Measurements from ENCODE around the gene ALDH3B2.

ALDH3B2 gene

DNA sequence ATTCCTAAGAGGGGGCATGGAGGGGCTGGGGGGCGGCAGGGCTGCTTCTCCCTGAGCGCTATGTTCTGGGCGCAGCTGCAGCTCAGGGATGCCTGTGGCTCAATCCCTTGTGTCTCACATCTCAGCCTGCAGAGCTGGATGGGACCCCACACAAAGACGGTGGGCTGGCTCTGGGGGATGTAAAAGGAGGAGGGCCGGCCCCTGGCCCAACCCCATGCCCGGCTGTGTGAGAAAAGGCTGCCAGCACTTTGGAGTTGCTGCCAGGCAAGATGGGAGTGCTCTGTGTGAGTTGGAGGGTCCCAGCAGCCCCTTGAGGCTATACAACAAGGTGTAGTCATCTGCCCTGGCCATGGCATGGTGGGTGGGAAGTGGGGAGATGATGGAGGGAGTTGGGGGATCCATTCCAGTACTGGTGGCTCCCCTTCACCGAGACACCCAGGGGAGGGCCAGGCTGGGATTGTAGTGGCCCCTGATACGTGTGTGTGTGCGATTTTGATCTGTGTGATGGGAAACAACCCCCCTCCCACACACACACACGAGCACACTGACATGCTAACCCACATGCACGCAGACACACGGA lies 33.6 kb downstream of the ALDH3B2 start:
- no peak overlapping the region for H3K27ac ChIP-seq

DNA sequence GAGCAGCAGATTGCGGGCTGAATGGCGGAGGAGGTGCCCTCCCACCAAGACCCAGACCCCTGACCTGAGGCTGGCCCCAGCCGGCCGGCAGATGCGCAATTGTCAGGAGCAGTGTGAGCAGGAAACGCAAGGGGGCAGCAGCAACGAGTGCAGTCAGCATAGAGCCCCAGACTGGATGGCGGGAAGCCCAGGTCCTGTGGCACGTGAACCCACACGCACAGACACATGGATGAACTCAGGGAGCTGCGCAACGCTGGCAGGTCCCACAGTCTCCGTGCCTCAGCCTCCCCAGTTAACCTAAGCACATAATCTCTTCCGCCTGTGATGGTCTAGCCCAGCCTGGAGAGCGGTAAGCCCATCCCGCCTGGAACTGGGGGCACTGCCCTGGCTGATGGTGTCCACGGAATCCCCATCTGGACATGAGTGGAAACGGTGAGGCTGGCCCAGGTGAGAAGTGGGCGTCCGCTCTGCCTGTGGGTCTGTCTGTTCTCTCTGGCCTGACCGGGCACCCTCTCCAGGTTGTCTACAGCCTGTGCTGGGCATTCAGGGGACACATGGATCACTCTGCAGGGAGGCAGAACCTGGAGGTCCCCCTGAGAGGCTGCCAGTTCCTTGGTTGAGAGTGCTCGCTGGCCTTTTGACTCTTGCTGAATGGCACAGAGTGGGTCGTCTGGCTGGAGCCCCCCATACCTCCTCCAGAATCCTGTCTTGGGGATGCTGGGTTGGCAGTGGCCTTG lies 34.2 kb downstream of the ALDH3B2 start:
- no peak overlapping the region for H3K27ac ChIP-seq
- TF ChIP-seq, protein P1, sequence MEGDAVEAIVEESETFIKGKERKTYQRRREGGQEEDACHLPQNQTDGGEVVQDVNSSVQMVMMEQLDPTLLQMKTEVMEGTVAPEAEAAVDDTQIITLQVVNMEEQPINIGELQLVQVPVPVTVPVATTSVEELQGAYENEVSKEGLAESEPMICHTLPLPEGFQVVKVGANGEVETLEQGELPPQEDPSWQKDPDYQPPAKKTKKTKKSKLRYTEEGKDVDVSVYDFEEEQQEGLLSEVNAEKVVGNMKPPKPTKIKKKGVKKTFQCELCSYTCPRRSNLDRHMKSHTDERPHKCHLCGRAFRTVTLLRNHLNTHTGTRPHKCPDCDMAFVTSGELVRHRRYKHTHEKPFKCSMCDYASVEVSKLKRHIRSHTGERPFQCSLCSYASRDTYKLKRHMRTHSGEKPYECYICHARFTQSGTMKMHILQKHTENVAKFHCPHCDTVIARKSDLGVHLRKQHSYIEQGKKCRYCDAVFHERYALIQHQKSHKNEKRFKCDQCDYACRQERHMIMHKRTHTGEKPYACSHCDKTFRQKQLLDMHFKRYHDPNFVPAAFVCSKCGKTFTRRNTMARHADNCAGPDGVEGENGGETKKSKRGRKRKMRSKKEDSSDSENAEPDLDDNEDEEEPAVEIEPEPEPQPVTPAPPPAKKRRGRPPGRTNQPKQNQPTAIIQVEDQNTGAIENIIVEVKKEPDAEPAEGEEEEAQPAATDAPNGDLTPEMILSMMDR (conservative IDR thresholded peaks at IDR 0.05), result peak; percentile 17

More for the DNA sequence above, 33.6 kb downstream of the ALDH3B2 start:
- TF ChIP-seq, protein P1 (conservative IDR thresholded peaks at IDR 0.05), result no peak

DNA sequence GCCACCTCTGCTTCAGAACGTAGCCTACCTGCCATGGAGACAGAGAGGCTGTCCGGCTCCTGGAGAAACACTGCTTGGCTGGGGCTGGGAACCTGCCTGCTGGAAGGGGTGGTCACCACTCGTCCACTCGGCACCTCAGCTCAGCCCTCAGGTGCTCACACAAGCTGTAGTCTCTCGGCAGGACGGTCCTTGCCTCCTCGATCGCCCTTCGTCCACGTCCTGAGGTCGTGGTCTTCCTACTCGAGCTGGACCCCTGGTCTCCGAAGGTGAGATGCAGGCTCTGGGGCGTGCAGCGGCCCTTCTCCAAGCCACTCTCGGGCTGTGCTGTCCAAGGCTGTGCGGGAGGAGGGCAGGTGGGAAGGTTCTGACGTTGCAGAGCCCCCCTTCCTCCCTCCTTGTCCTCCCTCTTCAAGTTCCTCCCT lies 35.0 kb downstream of the ALDH3B2 start, which contains the start of gene TBX10:
Gene TBX10 (minus strand): TSS at position 326 of the 422 bp plus-strand sequence. CDS start 291 bp downstream, at position 35.
- TF ChIP-seq, protein P1 (conservative IDR thresholded peaks at IDR 0.05), result no peak
- H3K27ac ChIP-seq, result peak within 1 kb of the TSS; percentile 59; the same call in 1 of the 2 replicates

DNA sequence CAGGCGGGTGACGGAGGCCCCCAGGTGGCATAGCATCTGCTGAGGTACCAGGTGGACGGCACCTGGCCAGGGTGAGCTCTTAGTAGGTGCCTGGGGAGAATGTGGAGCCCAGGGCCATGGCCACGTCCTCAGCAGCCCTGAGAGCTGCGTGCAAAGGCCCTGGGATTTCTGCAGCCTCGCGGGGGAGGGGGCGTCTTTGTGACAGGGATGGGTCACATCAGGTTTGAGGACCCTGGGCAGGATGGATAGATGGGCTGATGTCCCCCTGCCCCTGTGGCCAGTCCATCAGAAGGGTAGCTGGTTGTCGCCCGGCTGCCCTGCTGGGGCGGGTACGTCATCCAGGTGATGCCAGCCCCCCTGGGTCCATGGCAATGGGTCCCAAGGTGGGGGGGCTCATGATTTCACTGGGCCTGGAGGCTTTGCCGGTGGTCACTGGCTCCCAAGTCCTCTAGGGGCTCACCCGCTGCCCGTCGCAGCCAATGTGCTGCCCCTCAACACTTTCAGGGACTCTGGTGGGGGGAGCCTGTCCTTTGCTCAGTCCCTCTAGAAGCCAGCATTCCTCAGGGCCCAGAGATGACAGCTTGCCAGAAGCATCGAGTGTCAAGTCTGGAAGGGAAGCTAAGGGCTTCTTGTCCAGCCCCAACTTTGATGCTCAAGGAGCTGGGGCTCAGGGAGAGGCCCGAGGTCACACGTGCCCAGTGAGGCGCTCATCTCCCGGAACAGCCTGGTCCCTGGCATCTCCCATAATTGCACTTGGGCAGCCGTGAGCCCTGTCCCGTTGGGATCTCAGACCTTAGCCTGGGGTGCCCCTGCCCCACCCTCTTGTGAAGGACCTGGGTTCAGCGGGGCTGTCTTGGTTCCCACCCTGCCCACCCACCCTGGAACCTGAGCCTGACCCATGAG lies 35.6 kb downstream of the ALDH3B2 start:
- peak overlapping the region; percentile 59; the same call in 1 of the 2 replicates for H3K27ac ChIP-seq
- TF ChIP-seq, protein P1 (conservative IDR thresholded peaks at IDR 0.05), result no peak

DNA sequence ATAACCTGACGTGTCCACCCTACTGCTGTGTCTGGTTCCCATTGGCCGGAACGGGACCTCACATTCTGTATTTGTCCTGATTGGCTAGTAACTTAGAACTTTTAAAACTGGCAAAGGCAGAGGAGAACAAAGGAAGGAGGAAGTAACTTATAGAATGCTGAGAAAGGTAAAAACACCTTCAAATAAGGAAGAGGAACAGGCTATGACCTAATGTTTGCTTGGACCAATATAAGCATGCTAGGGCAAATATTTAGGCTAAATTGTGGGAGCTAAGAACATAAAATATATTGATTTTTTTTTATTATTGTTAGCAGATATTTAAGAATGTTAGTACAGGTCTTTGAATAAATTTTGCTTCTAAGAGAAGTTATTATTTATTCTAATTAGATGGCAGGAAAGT lies 37.0 kb downstream of the ALDH3B2 start:
- peak overlapping the region; percentile 59 for H3K27ac ChIP-seq

DNA sequence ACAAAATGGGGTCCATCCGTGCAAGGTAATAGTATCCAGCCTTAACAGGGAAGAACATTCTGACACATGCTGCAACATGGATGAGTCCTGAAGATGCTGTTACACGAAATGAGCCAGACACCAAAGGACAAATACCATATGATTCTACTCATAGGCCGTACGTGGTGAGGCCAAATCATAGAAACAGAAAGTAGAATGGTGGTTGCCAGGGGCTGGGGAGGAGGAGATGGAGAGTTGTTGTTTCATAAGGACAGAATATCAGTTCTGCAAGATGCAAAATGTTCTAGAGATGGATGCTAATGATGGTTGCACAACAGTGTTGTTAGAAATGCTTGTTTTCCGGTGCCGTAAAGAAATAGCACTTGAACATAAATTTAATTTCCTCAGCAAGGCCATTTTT lies 37.5 kb downstream of the ALDH3B2 start:
- TF ChIP-seq, protein P1 (conservative IDR thresholded peaks at IDR 0.05), result no peak
- H3K27ac ChIP-seq, result peak overlapping the region; percentile 59

DNA sequence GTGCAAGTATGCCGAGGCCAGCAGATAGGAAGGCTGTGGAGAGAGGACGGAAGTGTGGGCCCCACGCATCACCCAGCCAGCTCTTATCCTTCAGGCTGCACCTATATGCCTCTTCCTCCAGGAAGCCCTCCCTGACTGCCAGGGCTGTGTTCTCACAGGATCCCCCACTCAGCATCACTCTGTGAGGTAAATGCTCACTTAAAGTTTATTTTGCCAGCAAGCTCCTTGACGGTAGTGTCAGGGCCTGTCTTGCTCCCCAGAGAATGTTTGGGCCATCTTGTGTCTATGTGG lies 39.2 kb downstream of the ALDH3B2 start:
- peak overlapping the region; percentile 96; the same call in 1 of the 2 replicates for H3K27ac ChIP-seq
- TF ChIP-seq, protein P1 (conservative IDR thresholded peaks at IDR 0.05), result no peak

All from VCaP (cell line).